Femur (tissue), 1 donor: Measurements from ENCODE around the gene PALM2AKAP2.
"Not testable (repeated sequence)": the region's sequence is repeated elsewhere in the genome, so short reads cannot be mapped to it uniquely, and the experiment has no call there.

Source experiments
- DNase-seq: peaks from one replicate; pipeline ENCODE4 v3.0.0-alpha.2; 2017

PALM2AKAP2 gene

GRCh38 chr9:109811876-109812275 lies 31.9 kb downstream of the PALM2AKAP2 start:
- no peak for DNase-seq

- DNase-seq, result no peak
These were observed 32.3 kb downstream of the PALM2AKAP2 start for GRCh38 chr9:109812331-109812730.

GRCh38 chr9:109812818-109813281 lies 32.9 kb downstream of the PALM2AKAP2 start:
- DNase-seq, result no peak

- DNase-seq, result no peak
These were observed 33.3 kb downstream of the PALM2AKAP2 start for GRCh38 chr9:109813303-109813702.

- no peak for DNase-seq
These were observed 33.8 kb downstream of the PALM2AKAP2 start for GRCh38 chr9:109813829-109814228.

GRCh38 chr9:109815366-109815947 lies 35.5 kb downstream of the PALM2AKAP2 start:
- no peak for DNase-seq

- DNase-seq, result peak; percentile 68
These were observed 36.5 kb downstream of the PALM2AKAP2 start for GRCh38 chr9:109816490-109816889.

GRCh38 chr9:109817146-109817845 lies 37.3 kb downstream of the PALM2AKAP2 start:
- no peak for DNase-seq

- DNase-seq, result peak; percentile 86
These were observed 38.0 kb downstream of the PALM2AKAP2 start for GRCh38 chr9:109817846-109818472.

GRCh38 chr9:109821711-109822110 lies 41.7 kb downstream of the PALM2AKAP2 start:
- no peak for DNase-seq

GRCh38 chr9:109825383-109825782 lies 45.4 kb downstream of the PALM2AKAP2 start:
- not testable (repeated sequence) for DNase-seq

GRCh38 chr9:109826559-109826958 lies 46.6 kb downstream of the PALM2AKAP2 start:
- DNase-seq, result no peak

GRCh38 chr9:109828254-109828653 lies 48.3 kb downstream of the PALM2AKAP2 start:
- no peak for DNase-seq
